SK-N-SH (cell line): ENCODE data around the gene PAPPA2. TPM values are rescaled to one million over a fixed set of nuclear protein-coding genes. Genes with fewer than 3 reads are reported as not detected.

Experiments used
- CTCF ChIA-PET: fragments of 300-600, 350-600 bp; formaldehyde crosslinking; extraction: SDS; loops from one replicate; lab custom pipeline; 2021; lab: Yijun Ruan, JAX
- POLR2A ChIA-PET: fragments of 350-600 bp; sonication (Branson Sonifier 250); formaldehyde crosslinking; extraction: SDS; loops from one replicate; lab custom pipeline; 2020; ENCODE audit warnings: antibody characterized with exemption, inconsistent platforms; lab: Yijun Ruan, JAX
- DNase-seq: peaks from one replicate; pipeline ENCODE4 v3.0.0; 2012
- H2AFZ ChIP-seq: fragments of 200-600 bp; sonication (generic); 2 replicates; pipeline ENCODE4 v1.8.1; 2016; ENCODE audit warnings: antibody characterized with exemption, mild to moderate bottlenecking, low read depth
- H3F3A ChIP-seq: fragments of 200-600 bp; sonication (generic); replicated peaks from 2 replicates; pipeline ENCODE3; 2016; ENCODE audit warnings: antibody characterized with exemption, mild to moderate bottlenecking; ENCODE audit not compliant: insufficient read depth
- H3K27ac ChIP-seq, 2 experiments: fragments of 200-500 bp in 1 of 2; fragments of 200-600 bp in 1 of 2; sonication (Bioruptor generic) in 1 of 2; sonication (generic), shearing (Covaris generic) in 1 of 2; 2 replicates each; pipeline versions ENCODE4 v1.5.1 to v1.6.1; 2014 to 2016; ENCODE audit warnings: low read depth in 2 of 2, inconsistent platforms in 1 of 2, low read length in 1 of 2, mild to moderate bottlenecking in 1 of 2, mixed read lengths in 1 of 2
- H3K27me3 ChIP-seq: fragments of 200-600 bp; sonication (generic), shearing (Covaris generic); 2 replicates; pipeline ENCODE4 v1.6.1; 2016; ENCODE audit warnings: mixed run types; ENCODE audit not compliant: insufficient read depth
- H3K36me3 ChIP-seq, 2 experiments: fragments of 200-500 bp in 1 of 2; fragments of 200-600 bp in 1 of 2; sonication (Bioruptor generic) in 1 of 2; sonication (generic) in 1 of 2; replicated peaks in 1 of 2; 2 replicates each; pipeline versions ENCODE3 to v1.5.1; 2014 to 2016; ENCODE audit warnings: low read length in 1 of 2, mild to moderate bottlenecking in 1 of 2; ENCODE audit not compliant: insufficient read depth in 2 of 2, control insufficient read depth in 1 of 2
- H3K4me1 ChIP-seq, 2 experiments: fragments of 200-500 bp in 1 of 2; fragments of 200-600 bp in 1 of 2; sonication (Bioruptor generic) in 1 of 2; sonication (generic), shearing (Covaris generic) in 1 of 2; 2 replicates each; pipeline versions ENCODE4 v1.5.1 to v1.6.1; 2014 to 2016; ENCODE audit warnings: low read depth in 1 of 2, low read length in 1 of 2, mixed run types in 1 of 2; ENCODE audit not compliant: insufficient read depth in 2 of 2, control insufficient read depth in 1 of 2
- H3K4me2 ChIP-seq: fragments of 200-600 bp; sonication (generic), shearing (Covaris generic); 2 replicates; pipeline ENCODE4 v1.6.1; 2017; ENCODE audit warnings: mixed run types
- H3K4me3 ChIP-seq, 2 experiments: fragments of 200-500 bp in 1 of 2; fragments of 200-600 bp in 1 of 2; sonication (Bioruptor generic) in 1 of 2; sonication (generic), shearing (Covaris generic) in 1 of 2; 2 replicates each; pipeline versions ENCODE4 v1.5.1 to v1.8.1; 2014 to 2016; ENCODE audit warnings: low read depth in 2 of 2, inconsistent platforms in 1 of 2, low read length in 1 of 2, mild to moderate bottlenecking in 1 of 2, mixed read lengths in 1 of 2, moderate library complexity in 1 of 2
- H3K79me2 ChIP-seq: fragments of 200-600 bp; sonication (generic); 2 replicates; pipeline ENCODE4 v1.8.1; 2017; ENCODE audit warnings: mild to moderate bottlenecking; ENCODE audit not compliant: insufficient read depth
- H3K9ac ChIP-seq: fragments of 200-600 bp; sonication (generic); 2 replicates; pipeline ENCODE4 v1.6.1; 2017; ENCODE audit warnings: mixed run types
- H3K9me2 ChIP-seq: fragments of 200-600 bp; sonication (generic); 2 replicates; pipeline ENCODE4 v1.6.1; 2017; ENCODE audit warnings: mixed run types
- H3K9me3 ChIP-seq: fragments of 200-600 bp; sonication (generic); 2 replicates; pipeline ENCODE4 v1.6.1; 2017; ENCODE audit warnings: mixed run types, mild to moderate bottlenecking, moderate library complexity
- H4K20me1 ChIP-seq: fragments of 200-600 bp; sonication (generic); 2 replicates; pipeline ENCODE4 v1.6.1; 2017; ENCODE audit warnings: mild to moderate bottlenecking, mixed run types; ENCODE audit not compliant: insufficient read depth
- ELF1 ChIP-seq: IDR thresholded peaks from 2 replicates; pipeline ENCODE4 v1.4.0; 2012
- GATA2 ChIP-seq: sonication (generic); formaldehyde crosslinking; IDR thresholded peaks from 2 replicates; pipeline ENCODE4 v1.5.0; 2020; ENCODE audit warnings: mild to moderate bottlenecking, missing genetic modification reagents
- MEF2A ChIP-seq: IDR thresholded peaks from 2 replicates; pipeline ENCODE4 v1.4.0; 2012; ENCODE audit warnings: low read depth, borderline replicate concordance
- NFIC ChIP-seq: IDR thresholded peaks from 2 replicates; pipeline ENCODE4 v1.4.0; 2012; ENCODE audit warnings: borderline replicate concordance
- POLR2AphosphoS5 ChIP-seq: IDR thresholded peaks from 2 replicates; pipeline ENCODE4 v1.6.1; 2012; ENCODE audit warnings: low read depth, low read length
- RAD21 ChIP-seq: IDR thresholded peaks from 2 replicates; pipeline ENCODE4 v1.6.1; 2012; ENCODE audit warnings: mild to moderate bottlenecking, low read length
- RFX5 ChIP-seq: IDR thresholded peaks from 2 replicates; pipeline ENCODE4 v1.6.1; 2012; ENCODE audit warnings: mild to moderate bottlenecking, improper control_type of control experiment, low read length
- SIN3A ChIP-seq: IDR thresholded peaks from 2 replicates; pipeline ENCODE4 v1.6.1; 2012; ENCODE audit warnings: low read depth, mild to moderate bottlenecking, low read length, moderate library complexity, borderline replicate concordance
- YY1 ChIP-seq: IDR thresholded peaks from 2 replicates; pipeline ENCODE4 v1.4.0; 2012; ENCODE audit warnings: low read depth, mild to moderate bottlenecking
- WGBS: methylation state at CpG from one replicate; pipeline ENCODE4 v1.1.6; 2017; ENCODE audit warnings: low lambda C conversion rate; 5-methylcytosine and 5-hydroxymethylcytosine counted together
- polyA plus RNA-seq, 3 experiments: library from polyadenylated mRNA; depleted of rRNA; stranded (reverse); fragments of >200 nt; gene quantifications; 2 replicates each; pipeline ENCODE4 v1.2.3, GENCODE V29; 2012
- TF ChIP-seq, protein P1 (sequence below): fragments of 200-600 bp; sonication (generic); IDR thresholded peaks from 2 replicates; pipeline ENCODE4 v1.6.1; 2017; ENCODE audit warnings: antibody characterized with exemption, mild to moderate bottlenecking, moderate library complexity
- TF ChIP-seq, protein P2 (sequence below): fragments of 150-350 bp; IDR thresholded peaks from 2 replicates; pipeline ENCODE4 v1.6.1; 2016; ENCODE audit warnings: mild to moderate bottlenecking, low read depth, low read length
- TF ChIP-seq, protein P3 (sequence below): fragments of 150-350 bp; IDR thresholded peaks from 2 replicates; pipeline ENCODE4 v1.6.1; 2017; ENCODE audit warnings: antibody characterized with exemption, low read length, low read depth, borderline replicate concordance

Gene PAPPA2
- polyA plus RNA-seq, 1 of the 3 experiments (the other 2 are of a cell fraction): 0.02 TPM

DNA sequence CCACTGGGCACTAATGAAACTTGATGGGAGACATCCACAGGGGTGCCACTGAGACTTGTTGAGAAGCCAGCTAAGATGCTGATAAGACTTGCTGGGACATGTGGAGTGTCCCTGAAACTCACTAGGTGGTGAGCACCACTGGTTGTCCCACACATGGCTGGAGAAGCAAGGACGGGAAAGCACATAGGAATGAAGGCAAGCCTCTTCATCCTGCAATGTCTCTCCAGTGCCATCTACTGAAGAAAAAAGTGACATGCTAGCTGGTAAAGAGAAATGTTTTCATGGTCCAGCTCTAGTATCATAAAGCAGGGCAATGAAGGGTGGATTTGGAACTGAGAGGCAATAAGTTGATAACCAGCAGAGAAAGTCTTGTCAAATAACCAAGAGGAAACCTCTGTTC lies 283.0 kb downstream of the PAPPA2 start:
- TF ChIP-seq SIN3A (no peak), RAD21 (peak; percentile 32)
- H3K4me2 ChIP-seq: no peak overlapping the region
- no peaks in the 10 kb centered on the region for H3F3A ChIP-seq
- POLR2A ChIA-PET: no interaction called here
- no peaks in the 10 kb centered on the region for H3K9me3 ChIP-seq
- H4K20me1 ChIP-seq: no peaks in the 10 kb centered on the region
- no peak overlapping the region for H3K27ac ChIP-seq
- WGBS: 17% methylated on average over 1 of the region's 1 CpG
- no peak overlapping the region for H3K9ac ChIP-seq
- no peaks in the 10 kb centered on the region for H3K79me2 ChIP-seq
- no peak for DNase-seq
- H3K4me1 ChIP-seq: no peaks in the 10 kb centered on the region
- no peak overlapping the region for H3K4me3 ChIP-seq
- H3K36me3 ChIP-seq: no peaks in the 10 kb centered on the region
- H3K9me2 ChIP-seq: no peaks in the 10 kb centered on the region
- CTCF ChIA-PET: interaction anchor here (0.6 to 2.3 kb wide), 4 partner anchors 9 to 238 kb away, joined by 3 to 9 read pairs (median 3); no protein-coding TSS in a partner anchor
- H3K27me3 ChIP-seq: no peaks in the 10 kb centered on the region
- H2AFZ ChIP-seq: no peak overlapping the region

DNA sequence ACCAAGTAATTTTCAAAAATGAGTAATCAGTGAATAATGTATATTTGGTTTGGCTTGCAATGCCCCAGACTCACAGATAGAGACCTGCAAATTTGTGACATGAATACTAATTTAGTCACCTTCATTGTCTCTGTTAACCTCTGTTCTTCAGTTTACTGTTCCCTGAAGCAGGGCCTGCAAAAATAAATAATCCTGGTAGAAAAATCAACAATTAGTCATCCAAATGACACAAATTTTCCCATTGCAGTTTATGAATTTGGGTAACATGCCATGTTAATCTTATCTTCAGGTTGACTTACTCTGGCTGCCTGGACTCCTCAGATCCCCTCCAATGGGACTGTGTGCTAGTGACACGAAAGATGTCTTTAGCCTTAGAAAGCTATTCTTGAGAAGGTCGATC lies 289.5 kb downstream of the PAPPA2 start:
- POLR2A ChIA-PET: no interaction called here
- Histone ChIP-seq H3K9ac (no peak overlapping the region), H3K9me2 (no peaks in the 10 kb centered on the region), H3K36me3 (no peaks in the 10 kb centered on the region)
- TF ChIP-seq POLR2AphosphoS5 (no peak), NFIC (no peak), MEF2A (no peak), RFX5 (no peak), RAD21 (no peak), GATA2 (CRISPR knock-in tag) (no peak), ELF1 (no peak), SIN3A (no peak), YY1 (no peak)
- TF ChIP-seq, protein P1, sequence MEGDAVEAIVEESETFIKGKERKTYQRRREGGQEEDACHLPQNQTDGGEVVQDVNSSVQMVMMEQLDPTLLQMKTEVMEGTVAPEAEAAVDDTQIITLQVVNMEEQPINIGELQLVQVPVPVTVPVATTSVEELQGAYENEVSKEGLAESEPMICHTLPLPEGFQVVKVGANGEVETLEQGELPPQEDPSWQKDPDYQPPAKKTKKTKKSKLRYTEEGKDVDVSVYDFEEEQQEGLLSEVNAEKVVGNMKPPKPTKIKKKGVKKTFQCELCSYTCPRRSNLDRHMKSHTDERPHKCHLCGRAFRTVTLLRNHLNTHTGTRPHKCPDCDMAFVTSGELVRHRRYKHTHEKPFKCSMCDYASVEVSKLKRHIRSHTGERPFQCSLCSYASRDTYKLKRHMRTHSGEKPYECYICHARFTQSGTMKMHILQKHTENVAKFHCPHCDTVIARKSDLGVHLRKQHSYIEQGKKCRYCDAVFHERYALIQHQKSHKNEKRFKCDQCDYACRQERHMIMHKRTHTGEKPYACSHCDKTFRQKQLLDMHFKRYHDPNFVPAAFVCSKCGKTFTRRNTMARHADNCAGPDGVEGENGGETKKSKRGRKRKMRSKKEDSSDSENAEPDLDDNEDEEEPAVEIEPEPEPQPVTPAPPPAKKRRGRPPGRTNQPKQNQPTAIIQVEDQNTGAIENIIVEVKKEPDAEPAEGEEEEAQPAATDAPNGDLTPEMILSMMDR: no peak
- TF ChIP-seq, protein P2, sequence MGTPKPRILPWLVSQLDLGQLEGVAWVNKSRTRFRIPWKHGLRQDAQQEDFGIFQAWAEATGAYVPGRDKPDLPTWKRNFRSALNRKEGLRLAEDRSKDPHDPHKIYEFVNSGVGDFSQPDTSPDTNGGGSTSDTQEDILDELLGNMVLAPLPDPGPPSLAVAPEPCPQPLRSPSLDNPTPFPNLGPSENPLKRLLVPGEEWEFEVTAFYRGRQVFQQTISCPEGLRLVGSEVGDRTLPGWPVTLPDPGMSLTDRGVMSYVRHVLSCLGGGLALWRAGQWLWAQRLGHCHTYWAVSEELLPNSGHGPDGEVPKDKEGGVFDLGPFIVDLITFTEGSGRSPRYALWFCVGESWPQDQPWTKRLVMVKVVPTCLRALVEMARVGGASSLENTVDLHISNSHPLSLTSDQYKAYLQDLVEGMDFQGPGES: no peak
- TF ChIP-seq, protein P3, sequence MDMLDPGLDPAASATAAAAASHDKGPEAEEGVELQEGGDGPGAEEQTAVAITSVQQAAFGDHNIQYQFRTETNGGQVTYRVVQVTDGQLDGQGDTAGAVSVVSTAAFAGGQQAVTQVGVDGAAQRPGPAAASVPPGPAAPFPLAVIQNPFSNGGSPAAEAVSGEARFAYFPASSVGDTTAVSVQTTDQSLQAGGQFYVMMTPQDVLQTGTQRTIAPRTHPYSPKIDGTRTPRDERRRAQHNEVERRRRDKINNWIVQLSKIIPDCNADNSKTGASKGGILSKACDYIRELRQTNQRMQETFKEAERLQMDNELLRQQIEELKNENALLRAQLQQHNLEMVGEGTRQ: no peak
- TF ChIP-seq, all 33 proteins: peak for 0
- Histone ChIP-seq H2AFZ (no peak overlapping the region), H3K27me3 (no peaks in the 10 kb centered on the region), H3K4me1 (peaks cover 0 to 3% of the 10 kb centered on the region in 2 experiments; a peak in 1 of 4 replicates), H3K4me2 (no peak overlapping the region), H3F3A (no peaks in the 10 kb centered on the region), H4K20me1 (no peaks in the 10 kb centered on the region), H3K27ac (no peak overlapping the region), H3K79me2 (no peaks in the 10 kb centered on the region), H3K9me3 (no peaks in the 10 kb centered on the region), H3K4me3 (no peak overlapping the region)
- CTCF ChIA-PET: interaction anchor here (0.8 to 1.2 kb wide), 2 partner anchors 20 to 60 kb away, joined by 3 read pairs; no protein-coding TSS in a partner anchor
- no peak for DNase-seq
- WGBS: 18% methylated on average over 2 of the region's 2 CpGs
